ENCODE results near the gene UTS2.

Gene UTS2

DNA sequence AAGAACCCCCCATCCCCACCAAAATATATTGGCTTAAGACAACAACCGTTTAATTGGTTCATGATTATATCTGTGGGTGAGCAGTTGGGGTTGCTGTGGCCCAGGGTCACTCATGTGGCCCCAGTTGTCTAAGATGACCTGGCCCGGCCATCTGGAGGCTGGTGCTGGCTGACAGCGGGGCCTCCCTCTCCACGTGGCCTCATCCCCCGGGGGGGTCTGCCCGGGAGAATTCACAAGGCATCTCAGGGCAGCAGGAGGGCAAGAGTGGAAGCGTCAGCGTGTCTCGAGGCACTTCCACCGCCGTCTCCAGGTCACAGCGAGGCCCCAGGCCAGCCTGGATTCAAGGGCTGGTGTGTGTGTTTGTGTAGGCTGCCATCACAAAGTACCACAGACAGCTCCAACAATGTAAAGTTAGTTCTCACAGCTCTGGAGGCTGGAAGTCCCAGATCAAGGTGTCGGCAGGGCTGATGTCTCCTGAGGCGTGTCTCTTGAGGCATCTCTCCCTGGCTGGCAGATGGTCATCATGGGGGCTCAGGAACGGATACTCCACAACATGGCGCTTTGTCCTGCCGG, 11.0 kb upstream of the UTS2 start:
- no peak for DNase-seq (ENCODE audit: low spot score)

DNA sequence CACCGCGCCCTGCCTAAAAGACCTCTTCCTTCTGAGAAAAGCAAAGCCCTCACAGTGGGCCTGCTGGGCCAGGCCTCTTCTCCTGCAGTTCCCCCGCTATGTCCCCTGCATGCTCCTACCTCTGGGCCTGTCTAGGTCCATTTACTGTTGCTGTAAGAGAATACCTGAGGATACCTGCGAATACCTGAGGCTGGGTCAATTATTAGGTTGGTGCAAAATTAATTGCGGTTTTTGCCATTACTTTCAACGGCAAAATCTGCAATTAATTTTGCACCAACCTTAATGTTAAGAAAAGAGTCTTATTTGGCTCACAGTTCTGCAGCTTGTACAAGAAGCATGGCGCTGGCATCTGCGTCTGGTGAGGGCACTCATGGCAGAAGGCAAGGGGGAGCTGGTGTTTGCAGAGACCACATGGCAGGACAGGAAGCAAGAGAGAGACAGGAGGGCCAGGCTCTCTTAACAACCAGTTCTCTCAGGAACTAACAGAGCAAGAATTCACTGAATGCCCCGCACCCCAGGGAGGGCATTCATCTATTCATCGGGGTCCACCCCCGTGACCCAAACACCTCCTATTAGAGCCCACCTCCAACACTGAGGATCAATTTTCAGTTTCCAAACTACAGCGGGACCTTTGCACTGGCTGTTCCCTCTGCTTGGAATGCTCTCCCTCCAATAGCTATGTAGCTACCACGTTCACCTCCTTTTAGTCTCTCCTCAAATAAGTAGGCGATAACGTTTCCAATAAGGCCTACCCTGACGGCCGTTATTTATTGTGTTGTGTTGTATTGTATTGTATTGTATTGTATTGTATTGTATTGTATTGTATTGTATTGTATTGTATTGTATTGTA, 9.6 kb upstream of the UTS2 start:
- DNase-seq (ENCODE audit: low spot score): no peak

- DNase-seq (ENCODE audit: low spot score): no peak
These were observed 8.6 kb upstream of the UTS2 start for GRCh38 chr1:7861452-7861851.

DNA sequence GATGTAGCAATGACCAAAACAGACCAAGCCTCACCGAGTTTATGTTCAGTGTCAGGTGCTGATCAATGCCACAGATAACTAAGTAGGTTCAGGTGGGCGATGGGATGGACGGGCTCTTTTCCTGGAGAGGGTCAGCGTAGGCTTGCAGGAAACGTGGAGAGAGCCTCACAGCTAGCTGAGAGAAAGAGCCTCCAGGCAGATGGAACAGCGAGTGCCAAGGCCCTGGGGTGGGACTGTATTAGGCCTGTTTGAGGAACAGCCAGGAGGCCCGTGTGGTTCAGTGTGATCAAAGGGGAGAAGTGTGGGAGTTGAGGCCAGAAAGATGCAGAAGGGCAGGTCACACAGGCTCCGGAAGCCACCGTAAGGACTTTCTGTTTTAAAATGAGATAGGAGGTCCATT, 7.3 kb upstream of the UTS2 start:
- DNase-seq (ENCODE audit: low spot score): no peak

DNA sequence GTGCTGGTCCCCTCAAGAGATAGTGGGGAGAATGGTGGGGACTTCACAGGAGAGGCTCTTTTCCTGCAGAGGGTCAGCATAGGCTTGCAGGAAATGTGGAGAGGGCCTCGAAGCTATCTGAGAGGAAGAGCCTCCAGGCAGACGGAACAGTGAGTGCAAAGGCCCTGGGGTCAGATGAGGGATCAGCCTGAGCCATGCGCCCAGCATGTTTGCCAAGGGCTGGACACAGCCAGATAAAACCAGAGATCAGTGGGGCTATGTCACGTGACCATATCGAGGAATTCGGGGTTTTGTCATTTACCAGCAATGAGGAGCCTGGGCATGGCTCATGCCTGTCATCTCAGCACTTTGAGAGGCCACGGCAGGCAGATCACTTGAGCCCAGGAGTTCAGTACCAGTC, 6.5 kb upstream of the UTS2 start:
- no peak for DNase-seq (ENCODE audit: low spot score)

- DNase-seq (ENCODE audit: low spot score): no peak
These were observed 5.1 kb upstream of the UTS2 start for GRCh38 chr1:7857985-7858384.

DNA sequence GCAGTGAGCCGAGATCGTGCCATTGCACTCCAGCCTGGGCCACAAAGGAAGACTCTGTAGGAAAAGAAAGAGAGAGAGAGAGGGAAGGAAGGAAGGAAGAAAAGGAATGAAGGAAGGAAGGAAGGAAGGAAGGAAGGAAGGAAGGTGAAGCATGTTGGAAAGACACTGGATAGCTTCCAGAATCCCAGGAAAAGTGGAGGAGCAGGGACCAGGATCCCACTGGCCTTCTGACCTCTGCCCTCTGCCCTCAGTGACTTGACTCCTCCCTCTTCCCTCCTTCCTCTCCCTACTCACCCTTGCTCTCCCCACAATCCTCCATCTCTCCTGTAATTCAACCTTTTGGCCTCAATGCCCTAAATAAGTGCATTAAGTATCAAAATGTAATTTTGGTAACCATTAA, 4.1 kb upstream of the UTS2 start:
- DNase-seq (ENCODE audit: low spot score): no peak

GRCh38 chr1:7856345-7856744, 3.5 kb upstream of the UTS2 start:
- DNase-seq (ENCODE audit: low spot score): no peak

GRCh38 chr1:7853684-7854026, 790 bp upstream of the UTS2 start:
- DNase-seq (ENCODE audit: low spot score): no peak

GRCh38 chr1:7850786-7851185, 2.1 kb downstream of the UTS2 start:
- DNase-seq (ENCODE audit: low spot score): no peak

- no peak for DNase-seq (ENCODE audit: low spot score)
These were observed 5.3 kb downstream of the UTS2 start for GRCh38 chr1:7847599-7847998.

DNA sequence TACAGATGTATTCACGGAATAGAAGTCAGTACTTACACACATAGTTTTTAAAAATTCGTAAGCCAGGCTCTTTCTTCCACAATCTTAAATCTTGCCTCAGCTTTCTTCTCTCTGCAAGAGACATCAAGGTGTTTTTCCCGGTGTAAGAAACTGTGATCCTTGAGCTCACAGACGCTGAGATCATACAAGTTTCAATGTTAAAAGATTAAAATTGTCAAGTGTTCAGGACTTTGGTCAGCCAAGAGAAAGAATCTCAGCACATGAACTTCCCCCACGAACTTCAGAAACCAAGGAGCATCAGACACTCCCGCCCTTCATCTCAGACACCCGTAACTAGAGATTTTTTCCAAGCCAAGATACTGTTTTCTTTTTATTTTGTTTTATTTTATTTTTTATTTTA, 6.2 kb downstream of the UTS2 start:
- DNase-seq (ENCODE audit: low spot score): no peak

DNA sequence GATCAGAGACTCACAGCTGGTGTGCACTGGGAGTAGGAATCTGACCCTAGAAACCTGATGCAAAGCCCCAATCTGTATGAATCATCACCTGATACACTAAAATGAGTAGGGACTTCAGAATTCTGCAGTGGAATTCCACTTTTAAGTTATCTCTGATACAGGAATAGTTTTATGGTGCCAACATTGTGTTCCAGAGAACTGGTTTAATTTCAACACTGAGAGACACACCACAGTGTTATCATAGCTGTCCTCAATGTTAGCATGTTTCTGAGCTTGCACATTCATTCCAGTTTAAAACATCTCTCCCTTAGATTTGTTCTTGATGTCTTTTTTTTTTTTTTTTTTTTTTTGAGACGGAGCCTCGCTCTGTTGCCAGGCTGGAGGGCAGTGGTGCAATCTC, 7.1 kb downstream of the UTS2 start:
- DNase-seq (ENCODE audit: low spot score): no peak

- no peak for DNase-seq (ENCODE audit: low spot score)
These were observed 10.3 kb downstream of the UTS2 start for GRCh38 chr1:7842517-7842916.

- DNase-seq (ENCODE audit: low spot score): no peak
These were observed 13.3 kb downstream of the UTS2 start for GRCh38 chr1:7839526-7839925.

GRCh38 chr1:7838714-7839113, 14.2 kb downstream of the UTS2 start:
- no peak for DNase-seq (ENCODE audit: low spot score)

- no peak for DNase-seq (ENCODE audit: low spot score)
These were observed 19.8 kb downstream of the UTS2 start for GRCh38 chr1:7833035-7833434.

DNA sequence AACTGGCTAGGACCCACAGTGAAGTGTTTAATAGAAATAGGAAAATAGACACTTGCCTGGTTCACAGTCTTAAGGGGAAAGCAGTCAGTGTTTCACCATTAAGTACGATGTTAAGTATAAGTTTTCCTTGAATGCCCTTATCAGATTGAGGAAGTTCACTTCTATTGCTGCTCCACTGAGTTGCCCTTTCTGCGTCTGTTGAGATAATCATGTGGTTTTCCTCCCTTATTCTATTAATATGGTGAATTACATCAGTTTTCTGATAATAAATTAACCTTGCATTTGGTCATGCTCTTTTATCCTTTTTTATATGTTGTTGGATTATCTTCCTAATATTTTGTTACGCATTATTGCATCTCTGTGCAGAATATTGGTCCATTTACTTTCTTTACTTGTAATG, 21.4 kb downstream of the UTS2 start:
- no peak for DNase-seq (ENCODE audit: low spot score)

GRCh38 chr1:7827126-7827955, 25.5 kb downstream of the UTS2 start:
- DNase-seq (ENCODE audit: low spot score): no peak

DNA sequence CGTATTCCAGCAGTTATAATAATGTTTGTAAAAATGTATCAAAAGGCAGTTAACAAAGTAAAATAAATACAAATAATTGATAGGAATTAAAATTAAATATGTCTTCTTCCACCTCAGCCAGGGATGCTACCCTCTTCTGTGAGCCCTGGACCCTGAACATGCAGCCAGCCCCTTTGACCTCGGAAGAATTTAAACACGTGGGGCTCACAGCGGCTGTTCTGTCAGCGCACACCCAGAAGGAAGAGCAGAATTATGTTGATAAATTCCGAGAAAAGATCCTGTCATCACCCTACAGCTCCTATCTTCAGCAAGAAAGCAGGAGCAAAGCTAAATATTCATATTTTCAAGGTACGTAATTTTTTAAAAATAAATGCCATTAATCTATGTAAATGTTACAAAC, 26.5 kb downstream of the UTS2 start:
- DNase-seq (ENCODE audit: low spot score): no peak

GRCh38 chr1:7824701-7825100, 28.2 kb downstream of the UTS2 start:
- DNase-seq (ENCODE audit: low spot score): no peak

DNA sequence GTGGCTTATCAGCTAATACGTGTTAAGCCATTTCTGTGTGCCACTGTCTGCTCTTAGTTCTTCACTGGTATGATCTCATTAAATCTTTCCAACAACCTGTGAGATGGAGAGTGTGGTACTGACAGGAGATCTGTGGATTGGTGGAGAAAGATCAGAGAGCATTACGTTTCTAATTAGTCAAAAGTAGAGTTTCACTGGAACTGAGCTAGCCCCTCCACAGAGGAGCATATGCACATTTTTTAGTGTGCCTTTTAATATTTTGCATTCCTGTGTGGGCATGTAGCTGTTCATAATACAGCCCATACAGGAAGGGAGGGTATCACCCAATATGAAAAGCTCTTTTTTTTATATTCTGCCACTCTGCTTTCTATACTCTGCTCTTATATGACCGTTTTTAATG, 31.6 kb downstream of the UTS2 start:
- DNase-seq (ENCODE audit: low spot score): no peak

- no peak for DNase-seq (ENCODE audit: low spot score)
These were observed 39.0 kb downstream of the UTS2 start for GRCh38 chr1:7813677-7814373.

All from D341Med (cell line).